ENCODE results near the gene MSANTD1. TPM values are rescaled to one million over a fixed set of nuclear protein-coding genes. Genes with fewer than 3 reads are reported as not detected.

MSANTD1 gene
- total RNA-seq (under 1 TPM; 0.38 to 0.46 TPM), polyA plus RNA-seq (not detected)

DNA sequence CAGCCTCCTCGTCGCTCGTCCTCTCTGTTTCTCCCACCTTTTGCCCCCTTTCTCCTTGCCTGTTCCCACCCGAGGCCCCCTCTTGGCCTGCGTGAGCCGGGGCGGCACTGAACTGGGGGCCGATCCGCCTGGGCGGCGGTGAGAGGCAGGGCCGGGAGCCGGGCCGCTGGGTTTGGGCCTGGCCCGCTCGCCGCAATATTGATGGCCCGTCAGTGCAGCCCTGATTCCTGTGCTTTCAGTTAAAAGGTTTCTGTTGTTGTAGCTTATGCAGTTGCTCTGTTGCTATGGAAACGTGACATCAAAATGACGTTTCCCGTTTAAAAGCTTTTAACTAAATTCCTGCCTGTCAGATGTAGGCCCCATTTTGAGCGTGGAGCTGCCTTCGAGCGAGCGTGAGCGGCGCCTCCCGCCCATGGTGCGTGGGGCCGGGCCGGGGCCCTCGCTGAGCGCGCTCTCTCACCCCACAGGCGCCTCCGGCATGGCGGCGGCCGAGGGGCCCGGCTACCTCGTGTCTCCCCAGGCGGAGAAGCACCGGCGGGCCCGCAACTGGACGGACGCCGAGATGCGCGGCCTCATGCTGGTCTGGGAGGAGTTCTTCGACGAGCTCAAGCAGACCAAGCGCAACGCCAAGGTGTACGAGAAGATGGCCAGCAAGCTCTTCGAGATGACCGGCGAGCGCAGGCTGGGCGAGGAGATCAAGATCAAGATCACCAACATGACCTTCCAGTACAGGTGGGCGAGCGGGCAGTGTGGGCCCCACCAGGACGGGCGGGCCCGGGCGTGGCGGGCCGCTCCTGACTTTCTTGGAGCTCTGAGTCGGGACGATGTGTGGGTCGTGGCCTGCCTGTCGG, at the start of gene MSANTD1:
MSANTD1 (plus strand) TSS at position 349 of the 851 bp plus-strand sequence; CDS start at position 413, 64 bp downstream.
- Histone ChIP-seq H3K27me3 (ENCODE audit: insufficient read depth, low read length, poor library complexity, severe bottlenecking) (no peaks in the 10 kb centered on the region), H3K9me3 (ENCODE audit: low read length) (no peaks in the 10 kb centered on the region), H3K36me3 (ENCODE audit: insufficient read depth, low read length) (no peaks in the 10 kb centered on the region), H3K27ac (ENCODE audit: low read depth, low read length) (no peak within 1 kb of the TSS), H3K4me3 (ENCODE audit: low read length) (no peak within 1 kb of the TSS), H3K4me1 (ENCODE audit: insufficient read depth, low read length) (no peaks in the 10 kb centered on the region)
- H3K36me3 Mint-ChIP-seq, result peaks cover 0 to 9% (median 0%) of the 10 kb centered on the region in 3 donors
- no peaks in the 10 kb centered on the region for H3K27me3 Mint-ChIP-seq
- ChIA-PET POLR2A (no interaction called here), CTCF (interaction anchor here (1.0 to 1.4 kb wide), 2 partner anchors 8 to 10 kb away, joined by 3 to 4 read pairs; no protein-coding TSS in a partner anchor)
- H3K4me3 Mint-ChIP-seq, result no peak within 1 kb of the TSS
- peaks cover 0 to 2% (median 0%) of the 10 kb centered on the region in 5 donors for H3K9me3 Mint-ChIP-seq
- no peak for DNase-seq
- peaks cover 0 to 3% (median 0%) of the 10 kb centered on the region in 3 donors for H3K4me1 Mint-ChIP-seq
- peak within 1 kb of the TSS in 2 of 8 donors; percentile 76 to 87 for H3K27ac Mint-ChIP-seq

DNA sequence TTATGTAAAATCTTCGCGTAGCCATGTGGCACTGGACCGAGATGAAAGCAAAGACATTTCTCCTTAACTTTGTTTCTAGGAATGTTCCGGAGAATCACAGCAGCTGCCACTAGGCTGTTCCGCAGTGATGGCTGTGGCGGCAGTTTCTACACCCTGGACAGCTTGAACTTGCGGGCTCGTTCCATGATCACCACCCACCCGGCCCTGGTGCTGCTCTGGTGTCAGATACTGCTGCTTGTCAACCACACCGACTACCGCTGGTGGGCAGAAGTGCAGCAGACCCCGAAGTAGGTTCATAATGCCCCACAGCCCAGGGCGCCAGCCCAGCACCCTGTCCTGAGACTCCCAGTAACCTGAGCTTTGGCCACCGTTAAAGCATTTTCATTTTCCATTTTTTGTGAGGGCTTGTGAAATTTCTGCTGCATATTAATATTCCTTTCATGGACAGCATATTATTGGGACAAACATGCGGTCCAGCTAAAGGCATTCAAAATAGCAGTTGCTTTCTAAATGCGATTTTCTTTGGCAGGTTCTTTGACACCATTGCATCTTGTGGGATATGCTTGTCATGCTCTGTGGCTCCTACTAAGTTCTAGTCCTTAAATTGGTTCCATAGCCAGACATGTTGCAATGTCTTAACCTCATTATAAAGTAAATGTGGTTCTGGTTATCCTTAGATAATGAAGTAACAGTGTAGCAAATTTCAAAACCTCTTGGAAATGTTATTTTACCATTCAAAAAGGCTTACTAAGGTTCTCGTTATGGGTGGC, 49.1 kb upstream of the MSANTD1 start:
- no peak overlapping the region for H3K4me3 ChIP-seq (ENCODE audit: low read length)
- H3K4me1 ChIP-seq (ENCODE audit: insufficient read depth, low read length), result peaks cover 75% of the 10 kb centered on the region
- Mint-ChIP-seq H3K4me3 (no peak overlapping the region), H3K9me3 (no peaks in the 10 kb centered on the region), H3K27me3 (no peaks in the 10 kb centered on the region), H3K27ac (no peak overlapping the region), H3K4me1 (peaks cover 63 to 83% (median 77%) of the 10 kb centered on the region in 3 donors), H3K36me3 (peaks cover 4 to 42% (median 5%) of the 10 kb centered on the region in 3 donors)
- ChIA-PET POLR2A (interaction anchor here (0.7 kb wide), 1 partner anchor 11 kb away, joined by 4 read pairs; no protein-coding TSS in a partner anchor), CTCF (interaction anchor here (1.0 kb wide), 1 partner anchor 280 kb away, joined by 3 read pairs; no protein-coding TSS in a partner anchor)
- no peak overlapping the region for H3K27ac ChIP-seq (ENCODE audit: low read depth, low read length)
- no peak for DNase-seq
- H3K36me3 ChIP-seq (ENCODE audit: insufficient read depth, low read length), result no peaks in the 10 kb centered on the region
- H3K9me3 ChIP-seq (ENCODE audit: low read length), result no peaks in the 10 kb centered on the region
- no peaks in the 10 kb centered on the region for H3K27me3 ChIP-seq (ENCODE audit: insufficient read depth, low read length, poor library complexity, severe bottlenecking)

DNA sequence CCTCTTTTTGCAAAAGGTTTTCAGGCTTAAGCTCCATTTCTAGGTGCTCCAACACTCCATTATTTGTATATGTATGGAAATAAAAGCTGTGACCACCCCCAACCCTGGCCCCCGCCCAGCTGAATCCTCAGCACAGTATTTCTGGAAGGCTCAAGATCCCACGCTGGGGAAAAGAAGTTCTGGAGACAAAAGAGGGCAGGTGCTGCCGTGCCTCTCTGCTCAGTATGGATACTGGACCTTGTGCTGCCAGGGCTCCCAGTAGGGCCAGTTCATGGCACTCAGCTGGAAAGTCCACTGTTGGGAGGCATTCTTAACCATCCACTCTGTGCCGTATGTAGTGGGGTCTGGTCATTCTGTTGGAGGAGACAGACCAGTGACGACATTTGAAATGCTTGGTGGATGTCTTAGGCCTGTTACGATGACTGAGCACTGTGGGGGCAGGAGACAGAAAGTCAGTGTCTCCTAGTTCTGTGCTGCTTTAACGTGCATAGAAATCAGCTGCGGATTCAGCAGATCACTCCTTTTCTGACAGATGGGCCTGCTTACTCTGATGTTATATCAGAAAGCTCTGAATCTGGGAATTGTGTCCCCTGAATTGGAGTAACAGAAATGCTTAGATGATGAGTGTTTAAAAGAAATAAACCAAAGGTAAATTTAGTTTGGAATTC, 48.4 kb upstream of the MSANTD1 start:
- H3K27ac ChIP-seq (ENCODE audit: low read depth, low read length), result no peak overlapping the region
- POLR2A ChIA-PET, result no interaction called here
- H3K27me3 ChIP-seq (ENCODE audit: insufficient read depth, low read length, poor library complexity, severe bottlenecking), result no peaks in the 10 kb centered on the region
- peaks cover 68% of the 10 kb centered on the region for H3K4me1 ChIP-seq (ENCODE audit: insufficient read depth, low read length)
- H3K4me3 ChIP-seq (ENCODE audit: low read length), result no peak overlapping the region
- no peaks in the 10 kb centered on the region for H3K9me3 ChIP-seq (ENCODE audit: low read length)
- H3K4me1 Mint-ChIP-seq, result peaks cover 56 to 78% (median 71%) of the 10 kb centered on the region in 3 donors
- H3K9me3 Mint-ChIP-seq, result no peaks in the 10 kb centered on the region
- H3K27ac Mint-ChIP-seq, result peak overlapping the region in 3 of 8 donors; percentile 19 to 47 (median 22)
- peak overlapping the region in 1 of 7 donors; percentile 10 for H3K4me3 Mint-ChIP-seq
- peaks cover 0 to 38% (median 2%) of the 10 kb centered on the region in 3 donors for H3K36me3 Mint-ChIP-seq
- no peaks in the 10 kb centered on the region for H3K27me3 Mint-ChIP-seq
- no peak for DNase-seq
- H3K36me3 ChIP-seq (ENCODE audit: insufficient read depth, low read length), result no peaks in the 10 kb centered on the region
- CTCF ChIA-PET, result no interaction called here

DNA sequence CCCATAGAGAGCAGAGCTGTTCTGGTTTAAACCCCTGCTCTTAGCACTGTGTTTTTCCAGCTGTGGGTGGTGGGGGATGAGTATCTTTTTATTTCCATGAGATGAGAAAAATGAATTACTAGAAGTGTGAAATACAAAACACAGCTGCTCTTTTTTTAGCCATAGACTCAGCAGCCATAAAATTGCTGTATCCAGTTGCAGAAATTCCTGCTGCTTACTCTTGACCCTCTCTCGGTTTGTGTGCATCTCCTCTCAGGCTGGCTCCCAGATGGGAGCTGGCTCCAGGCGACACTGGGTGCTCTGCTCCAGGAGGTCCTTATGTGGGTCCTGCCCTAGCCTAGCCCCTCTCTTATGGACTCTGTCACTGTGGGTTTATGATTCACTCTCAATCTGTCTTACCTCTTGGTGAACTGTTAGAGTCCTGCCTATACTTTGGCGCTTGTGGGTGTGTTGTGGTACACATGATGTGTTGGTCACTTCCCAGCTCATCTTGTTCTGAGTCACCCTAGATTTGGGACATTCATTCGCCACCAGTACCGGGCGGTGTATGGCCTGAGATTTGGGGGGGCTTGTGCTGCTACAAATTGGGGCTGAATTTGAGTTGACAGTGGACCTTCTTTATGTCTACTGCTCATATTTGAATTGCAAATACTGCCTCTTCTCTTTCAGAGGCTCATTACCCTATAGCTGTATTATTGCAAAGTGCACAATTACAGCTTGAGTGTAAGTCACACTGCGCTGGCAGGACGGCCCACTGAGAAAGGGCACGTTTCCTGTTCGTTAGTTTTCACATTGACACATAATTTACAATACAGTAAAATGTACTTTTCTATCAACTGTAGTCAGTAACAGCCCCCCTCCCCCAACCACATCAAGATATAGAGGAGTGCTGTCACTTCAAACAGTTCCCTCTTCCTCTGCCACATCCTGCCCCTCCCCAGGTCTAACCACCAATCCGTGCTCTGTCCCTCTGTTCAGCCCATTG, 46.9 kb upstream of the MSANTD1 start:
- Mint-ChIP-seq H3K4me1 (peaks cover 44 to 67% (median 58%) of the 10 kb centered on the region in 3 donors), H3K36me3 (peaks cover 8 to 39% (median 8%) of the 10 kb centered on the region in 3 donors), H3K4me3 (peak overlapping the region; percentile 17 to 87 (median 74)), H3K27ac (peak overlapping the region; percentile 65 to 91 (median 84)), H3K27me3 (no peaks in the 10 kb centered on the region), H3K9me3 (no peaks in the 10 kb centered on the region)
- peak overlapping the region; percentile 23 for H3K4me3 ChIP-seq (ENCODE audit: low read length)
- ChIA-PET CTCF (interaction anchor here (1.1 to 3.0 kb wide), 2 partner anchors 9 to 22 kb away, joined by 3 to 11 read pairs; no protein-coding TSS in a partner anchor), POLR2A (interaction anchor here (0.6 to 1.0 kb wide), 2 partner anchors 12 to 24 kb away, joined by 3 read pairs; no protein-coding TSS in a partner anchor)
- H3K36me3 ChIP-seq (ENCODE audit: insufficient read depth, low read length), result peaks cover 8% of the 10 kb centered on the region
- no peaks in the 10 kb centered on the region for H3K27me3 ChIP-seq (ENCODE audit: insufficient read depth, low read length, poor library complexity, severe bottlenecking)
- peak overlapping the region; percentile 51 for H3K27ac ChIP-seq (ENCODE audit: low read depth, low read length)
- H3K9me3 ChIP-seq (ENCODE audit: low read length), result no peaks in the 10 kb centered on the region
- peaks cover 54% of the 10 kb centered on the region for H3K4me1 ChIP-seq (ENCODE audit: insufficient read depth, low read length)
- DNase-seq, result peak; percentile 47 to 86 (median 83)

DNA sequence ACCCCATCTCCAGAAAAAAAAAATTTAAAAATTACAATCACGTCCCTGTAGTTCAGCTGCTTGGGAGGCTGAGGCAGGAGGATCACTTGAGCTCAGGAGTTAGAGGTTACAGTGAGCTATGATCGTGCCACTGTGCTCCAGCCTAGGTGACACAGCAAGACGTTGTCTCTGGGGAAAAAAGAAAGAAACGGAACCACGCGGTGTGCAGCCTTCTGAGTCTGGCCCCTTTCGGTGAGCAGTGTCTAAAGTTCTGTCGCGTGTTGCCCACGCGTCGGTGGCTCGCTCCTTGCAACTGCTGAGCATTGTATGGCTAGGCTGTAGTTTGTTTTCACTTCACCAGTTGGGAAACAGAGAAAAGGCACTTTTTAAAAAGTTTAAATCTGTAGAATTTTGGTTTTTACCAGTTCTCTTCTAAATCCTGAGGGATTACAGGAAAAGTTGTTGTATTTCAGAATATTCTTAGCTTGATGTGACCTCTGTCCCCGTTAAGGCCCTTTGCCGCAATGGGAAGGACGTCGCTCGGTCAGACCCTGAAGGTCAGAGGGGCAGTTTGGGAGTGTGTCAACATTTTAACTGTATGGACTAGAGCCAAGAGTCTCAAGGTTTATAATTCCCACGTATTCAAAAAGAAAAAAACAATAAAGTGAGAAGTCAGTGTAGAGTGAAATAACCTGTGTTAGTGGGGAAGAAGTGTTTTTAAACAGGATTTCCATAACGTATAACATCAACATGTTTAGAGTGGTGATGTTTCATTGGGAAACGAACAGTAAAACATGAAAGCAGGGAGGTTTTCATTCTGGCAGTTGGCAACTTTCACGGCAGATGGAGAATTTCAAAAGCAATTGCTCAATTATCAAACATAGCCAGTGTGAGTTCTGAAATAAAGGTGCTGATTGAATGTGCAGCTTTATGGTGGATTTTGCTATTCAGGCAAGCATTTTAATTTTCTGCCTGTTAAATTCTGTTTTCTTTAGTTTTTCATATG, 45.8 kb upstream of the MSANTD1 start:
- peaks cover 37 to 58% (median 51%) of the 10 kb centered on the region in 3 donors for H3K4me1 Mint-ChIP-seq
- peak overlapping the region; percentile 39 for H3K27ac ChIP-seq (ENCODE audit: low read depth, low read length)
- peaks cover 44% of the 10 kb centered on the region for H3K4me1 ChIP-seq (ENCODE audit: insufficient read depth, low read length)
- ChIA-PET POLR2A (interaction anchor here (0.6 to 1.0 kb wide), 2 partner anchors 13 to 23 kb away, joined by 3 read pairs; no protein-coding TSS in a partner anchor), CTCF (interaction anchor here (3.0 kb wide), 1 partner anchor 11 kb away, joined by 11 read pairs; no protein-coding TSS in a partner anchor)
- DNase-seq, result peak in 1 of 5 donors; percentile 52
- H3K27me3 ChIP-seq (ENCODE audit: insufficient read depth, low read length, poor library complexity, severe bottlenecking), result no peaks in the 10 kb centered on the region
- no peaks in the 10 kb centered on the region for H3K9me3 ChIP-seq (ENCODE audit: low read length)
- peaks cover 11 to 48% (median 13%) of the 10 kb centered on the region in 3 donors for H3K36me3 Mint-ChIP-seq
- H3K36me3 ChIP-seq (ENCODE audit: insufficient read depth, low read length), result peaks cover 19% of the 10 kb centered on the region
- peak overlapping the region; percentile 13 for H3K4me3 ChIP-seq (ENCODE audit: low read length)
- peak overlapping the region; percentile 17 to 87 (median 74) for H3K4me3 Mint-ChIP-seq
- H3K27ac Mint-ChIP-seq, result peak overlapping the region; percentile 40 to 91 (median 84)
- H3K27me3 Mint-ChIP-seq, result no peaks in the 10 kb centered on the region
- no peaks in the 10 kb centered on the region for H3K9me3 Mint-ChIP-seq

DNA sequence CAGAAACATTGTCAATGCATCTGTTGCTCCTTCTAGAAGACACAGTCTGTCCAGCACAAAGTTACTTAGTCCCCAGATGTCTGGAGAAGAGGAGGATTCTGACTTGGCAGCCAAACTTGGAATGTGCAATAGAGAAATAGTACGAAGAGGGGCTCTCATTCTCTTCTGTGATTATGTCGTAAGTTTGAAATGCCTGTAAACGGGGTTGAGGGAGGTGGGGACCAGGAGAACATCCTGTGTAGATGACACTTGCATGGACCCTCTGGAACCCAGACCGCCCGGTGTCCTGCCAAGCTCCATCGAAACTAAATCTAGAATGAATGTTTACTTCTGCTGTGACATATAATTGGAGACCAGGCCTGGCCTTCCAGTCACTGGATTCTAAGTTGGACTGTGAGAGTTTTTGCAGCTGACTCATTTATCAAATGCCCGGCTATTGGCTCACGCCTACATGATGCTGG, 45.0 kb upstream of the MSANTD1 start:
- ChIA-PET CTCF (interaction anchor here (0.9 to 3.0 kb wide), 2 partner anchors 11 to 277 kb away, joined by 4 to 11 read pairs; no protein-coding TSS in a partner anchor), POLR2A (no interaction called here)
- Mint-ChIP-seq H3K4me1 (peaks cover 37 to 54% (median 47%) of the 10 kb centered on the region in 3 donors), H3K27me3 (no peaks in the 10 kb centered on the region), H3K36me3 (peaks cover 13 to 49% (median 17%) of the 10 kb centered on the region in 3 donors), H3K27ac (peak overlapping the region in 5 of 8 donors; percentile 15 to 70 (median 45)), H3K4me3 (peak overlapping the region in 5 of 7 donors; percentile 44 to 83 (median 74)), H3K9me3 (peaks cover 0 to 2% (median 0%) of the 10 kb centered on the region in 5 donors)
- no peak overlapping the region for H3K4me3 ChIP-seq (ENCODE audit: low read length)
- peaks cover 44% of the 10 kb centered on the region for H3K4me1 ChIP-seq (ENCODE audit: insufficient read depth, low read length)
- DNase-seq, result no peak
- H3K27me3 ChIP-seq (ENCODE audit: insufficient read depth, low read length, poor library complexity, severe bottlenecking), result no peaks in the 10 kb centered on the region
- peaks cover 23% of the 10 kb centered on the region for H3K36me3 ChIP-seq (ENCODE audit: insufficient read depth, low read length)
- H3K9me3 ChIP-seq (ENCODE audit: low read length), result no peaks in the 10 kb centered on the region
- no peak overlapping the region for H3K27ac ChIP-seq (ENCODE audit: low read depth, low read length)

Data from CD8-positive, alpha-beta memory T cell (primary cell).